ENCODE data around the gene UBE2I.

- TF ChIP-seq CTCF (IDR thresholded peaks at IDR 0.05; ENCODE audit: borderline replicate concordance, extremely low read depth, low read length, poor library complexity, severe bottlenecking) (no peak), EZH2 (IDR thresholded peaks at IDR 0.05; ENCODE audit: borderline replicate concordance, low read depth, low read length, severe bottlenecking) (no peak)
Observed at GRCh38 chr16:1367486-1368174, 58.2 kb downstream of the UBE2I start.
